IMR-90 (cell line): ENCODE data around the gene VAMP4. TPM values are rescaled to one million over a fixed set of nuclear protein-coding genes. Genes with fewer than 3 reads are reported as not detected.

ENCODE experiments used
- ATAC-seq: fragments of 200-7000 bp; cut with Tn5 transposase; 2 replicates; pipeline ENCODE4 v1.9.1; 2020; ENCODE audit warnings: low read depth, mild to moderate bottlenecking, moderate library complexity
- BruUV-seq: library from RNA; stranded (reverse); fragments of 400-500 nt; replicated peaks from 2 replicates; lab custom pipeline; 2021; lab: Mats Ljungman, UMichigan
- CTCF ChIA-PET: fragments of 300-600 bp; formaldehyde crosslinking; extraction: SDS; loops from one replicate; lab custom pipeline; 2021; ENCODE audit warnings: antibody characterized with exemption; lab: Yijun Ruan, JAX
- POLR2A ChIA-PET: fragments of 300-600 bp; sonication (Branson Sonifier 250); formaldehyde crosslinking; loops from one replicate; lab custom pipeline; 2022; ENCODE audit warnings: antibody characterized with exemption; ENCODE audit not compliant: unreplicated experiment; lab: Charles Lee
- DNase-seq: peaks from one replicate; pipeline ENCODE4 v3.0.0; 2013
- H2AFZ ChIP-seq: replicated peaks from 2 replicates; pipeline ENCODE3; 2013; ENCODE audit warnings: low read length, mild to moderate bottlenecking; ENCODE audit not compliant: poor library complexity
- H2AK5ac ChIP-seq: 2 replicates; pipeline ENCODE4 v1.6.1; 2013; ENCODE audit warnings: low read depth, low read length, inconsistent platforms
- H2AK9ac ChIP-seq: replicated peaks from 2 replicates; pipeline ENCODE3; 2013; ENCODE audit warnings: mild to moderate bottlenecking, low read depth, low read length, moderate library complexity; ENCODE audit not compliant: poor library complexity
- H2BK120ac ChIP-seq: 2 replicates; pipeline ENCODE4 v1.6.1; 2013; ENCODE audit warnings: low read depth, low read length, inconsistent platforms
- H2BK15ac ChIP-seq: 3 replicates; pipeline ENCODE4 v1.6.1; 2013; ENCODE audit warnings: low read depth, low read length, inconsistent platforms
- H2BK20ac ChIP-seq: 2 replicates; pipeline ENCODE4 v1.6.1; 2013; ENCODE audit warnings: low read depth, mild to moderate bottlenecking, inconsistent platforms, low read length, moderate library complexity
- H2BK5ac ChIP-seq: 2 replicates; pipeline ENCODE4 v1.6.1; 2013; ENCODE audit warnings: mild to moderate bottlenecking, low read depth, low read length, inconsistent platforms; ENCODE audit not compliant: poor library complexity, severe bottlenecking
- H3K14ac ChIP-seq: replicated peaks from 2 replicates; pipeline ENCODE4 v1.6.1; 2013; ENCODE audit warnings: low read depth, low read length, inconsistent platforms
- H3K18ac ChIP-seq: 2 replicates; pipeline ENCODE4 v1.6.1; 2013; ENCODE audit warnings: low read depth, low read length, control low read depth
- H3K23ac ChIP-seq: 2 replicates; pipeline ENCODE4 v1.6.1; 2013; ENCODE audit warnings: low read depth, low read length, inconsistent platforms
- H3K27ac ChIP-seq: 2 replicates; pipeline ENCODE4 v1.5.1; 2013; ENCODE audit warnings: mild to moderate bottlenecking, control low read depth, low read length; ENCODE audit not compliant: insufficient read depth
- H3K27me3 ChIP-seq: 2 replicates; pipeline ENCODE4 v1.6.1; 2013; ENCODE audit warnings: low read length; ENCODE audit not compliant: control insufficient read depth, insufficient read depth
- H3K36me3 ChIP-seq: 2 replicates; pipeline ENCODE4 v1.6.1; 2013; ENCODE audit warnings: low read length, mixed read lengths; ENCODE audit not compliant: control insufficient read depth, insufficient read depth
- H3K4ac ChIP-seq: 2 replicates; pipeline ENCODE4 v1.6.1; 2013; ENCODE audit warnings: low read depth, low read length, inconsistent platforms
- H3K4me1 ChIP-seq: 2 replicates; pipeline ENCODE4 v1.6.1; 2013; ENCODE audit warnings: low read length, mixed read lengths; ENCODE audit not compliant: control insufficient read depth, insufficient read depth
- H3K4me2 ChIP-seq: 2 replicates; pipeline ENCODE4 v1.6.1; 2013; ENCODE audit warnings: low read depth, mild to moderate bottlenecking, control low read depth, low read length, moderate library complexity
- H3K4me3 ChIP-seq: 2 replicates; pipeline ENCODE4 v1.5.1; 2013; ENCODE audit warnings: low read depth, mild to moderate bottlenecking, control low read depth, low read length, moderate library complexity; ENCODE audit not compliant: insufficient read depth
- H3K56ac ChIP-seq: 2 replicates; pipeline ENCODE4 v1.6.1; 2013; ENCODE audit warnings: low read length, inconsistent platforms; ENCODE audit not compliant: insufficient read depth; ENCODE audit errors: extremely low read depth
- H3K79me1 ChIP-seq, 2 experiments: 2 replicates each; pipeline ENCODE4 v1.6.1; 2013; ENCODE audit warnings: low read length in 2 of 2, inconsistent platforms in 1 of 2, low read depth in 1 of 2
- H3K9ac ChIP-seq: 2 replicates; pipeline ENCODE4 v1.6.1; 2013; ENCODE audit warnings: low read depth, low read length, control low read depth
- H3K9me1 ChIP-seq: 2 replicates; pipeline ENCODE4 v1.6.1; 2013; ENCODE audit warnings: low read length, inconsistent platforms; ENCODE audit not compliant: insufficient read depth
- H3K9me3 ChIP-seq: 2 replicates; pipeline ENCODE4 v1.6.1; 2013; ENCODE audit warnings: low read length; ENCODE audit not compliant: control insufficient read depth, insufficient read depth
- H4K20me1 ChIP-seq: 2 replicates; pipeline ENCODE4 v1.6.1; 2013; ENCODE audit warnings: low read length, inconsistent platforms; ENCODE audit not compliant: insufficient read depth
- H4K5ac ChIP-seq: 2 replicates; pipeline ENCODE4 v1.6.1; 2013; ENCODE audit warnings: mild to moderate bottlenecking, low read depth, low read length, control low read depth
- H4K8ac ChIP-seq, 2 experiments: 2 replicates each; pipeline ENCODE4 v1.6.1; 2013; ENCODE audit warnings: low read depth in 2 of 2, low read length in 2 of 2, control low read depth in 1 of 2, inconsistent platforms in 1 of 2
- H4K91ac ChIP-seq: 2 replicates; pipeline ENCODE4 v1.6.1; 2013; ENCODE audit warnings: low read depth, low read length, inconsistent platforms; ENCODE audit not compliant: insufficient read depth
- BHLHE40 ChIP-seq: fragments of 150-350 bp; IDR thresholded peaks from 2 replicates; pipeline ENCODE4 v1.6.1; 2016; ENCODE audit warnings: mild to moderate bottlenecking, low read depth, low read length
- CEBPB ChIP-seq: IDR thresholded peaks from 2 replicates; pipeline ENCODE4 v1.6.1; 2012; ENCODE audit warnings: low read depth, low read length, improper control_type of control experiment
- CHD1 ChIP-seq: IDR thresholded peaks from 2 replicates; pipeline ENCODE4 v1.6.1; 2012; ENCODE audit warnings: low read depth, low read length, improper control_type of control experiment
- MAFK ChIP-seq: IDR thresholded peaks from 2 replicates; pipeline ENCODE4 v1.6.1; 2012; ENCODE audit warnings: low read depth, low read length, improper control_type of control experiment
- MAZ ChIP-seq: IDR thresholded peaks from 2 replicates; pipeline ENCODE4 v1.6.1; 2012; ENCODE audit warnings: low read depth, mild to moderate bottlenecking, low read length, improper control_type of control experiment, moderate library complexity, borderline replicate concordance
- MXI1 ChIP-seq: IDR thresholded peaks from 2 replicates; pipeline ENCODE4 v1.6.1; 2012; ENCODE audit warnings: low read depth, mild to moderate bottlenecking, low read length, moderate library complexity, borderline replicate concordance
- NFE2L2 ChIP-seq: fragments of 150-350 bp; IDR thresholded peaks from 2 replicates; pipeline ENCODE4 v1.6.1; 2016; ENCODE audit warnings: low read depth, mild to moderate bottlenecking, low read length
- POLR2A ChIP-seq: IDR thresholded peaks from 2 replicates; pipeline ENCODE4 v1.6.1; 2012; ENCODE audit warnings: mild to moderate bottlenecking, low read depth, low read length
- RAD21 ChIP-seq: IDR thresholded peaks from 2 replicates; pipeline ENCODE4 v1.6.1; 2012; ENCODE audit warnings: low read length, improper control_type of control experiment
- RCOR1 ChIP-seq: IDR thresholded peaks from 2 replicates; pipeline ENCODE4 v1.6.1; 2012; ENCODE audit warnings: mild to moderate bottlenecking, low read length, improper control_type of control experiment; ENCODE audit not compliant: insufficient replicate concordance
- RFX5 ChIP-seq: IDR thresholded peaks from 2 replicates; pipeline ENCODE4 v1.8.0; 2012; ENCODE audit warnings: low read depth, mild to moderate bottlenecking, low read length, moderate library complexity
- SMC3 ChIP-seq: fragments of 150-350 bp; IDR thresholded peaks from 2 replicates; pipeline ENCODE4 v1.6.1; 2016; ENCODE audit warnings: low read depth, mild to moderate bottlenecking, antibody characterized with exemption, low read length, moderate library complexity
- WGBS, 2 experiments: methylation state at CpG; one replicate each; pipeline versions ENCODE4 v1.1.5 to v1.1.7; 2013; ENCODE audit warnings: missing lambda C conversion rate in 2 of 2; ENCODE audit not compliant: insufficient read length in 1 of 2; ENCODE audit errors: extremely low coverage in 2 of 2; 5-methylcytosine and 5-hydroxymethylcytosine counted together
- dilution Hi-C: fragments of 300-500 bp; cut with HindIII; formaldehyde crosslinking; loops from one replicate; pipeline ENCODE4 v1.14.3; 2018; ENCODE audit warnings: low sequenced_read_pairs; ENCODE audit not compliant: unreplicated experiment
- in situ Hi-C: fragments of 300-500 bp; cut with MboI; formaldehyde crosslinking; loops from 3 replicates; pipeline ENCODE4 v1.14.3; 2019; ENCODE audit warnings: low sequenced_read_pairs, inconsistent platforms, mixed read lengths
- intact Hi-C: fragments of 100-400 bp; cut with micrococcal nuclease; formaldehyde crosslinking; loops from 2 replicates; pipeline ENCODE4 v1.10.0; 2022
- polyA plus RNA-seq, 3 experiments: library from polyadenylated mRNA; depleted of rRNA; stranded (reverse); fragments of >200 nt; gene quantifications; 2 replicates each; pipeline ENCODE4 v1.2.3, GENCODE V29; 2012; ENCODE audit warnings: low replicate concordance in 1 of 3
- total RNA-seq: library from RNA; depleted of rRNA; stranded (reverse); fragments of >200 nt; gene quantifications from 2 replicates; pipeline ENCODE4 v1.2.3, GENCODE V29; 2012
- TF ChIP-seq, protein P1 (sequence below): fragments of 150-350 bp; IDR thresholded peaks from 2 replicates; pipeline ENCODE4 v1.6.1; 2017; ENCODE audit warnings: mild to moderate bottlenecking, antibody characterized with exemption, low read length, low read depth
- TF ChIP-seq, protein P2 (sequence below): fragments of 150-350 bp; IDR thresholded peaks from 2 replicates; pipeline ENCODE4 v1.6.1; 2016; ENCODE audit warnings: low read depth, mild to moderate bottlenecking, low read length, moderate library complexity, borderline replicate concordance
- TF ChIP-seq, protein P3 (sequence below): conservative IDR thresholded peaks from 2 replicates; pipeline ENCODE4 v1.5.1; 2012; ENCODE audit warnings: mild to moderate bottlenecking, low read depth, low read length, improper control_type of control experiment

Gene VAMP4
- total and polyA plus RNA-seq, 2 of the 4 experiments (the other 2 are of a cell fraction) = 3.4 to 5.4 TPM

DNA sequence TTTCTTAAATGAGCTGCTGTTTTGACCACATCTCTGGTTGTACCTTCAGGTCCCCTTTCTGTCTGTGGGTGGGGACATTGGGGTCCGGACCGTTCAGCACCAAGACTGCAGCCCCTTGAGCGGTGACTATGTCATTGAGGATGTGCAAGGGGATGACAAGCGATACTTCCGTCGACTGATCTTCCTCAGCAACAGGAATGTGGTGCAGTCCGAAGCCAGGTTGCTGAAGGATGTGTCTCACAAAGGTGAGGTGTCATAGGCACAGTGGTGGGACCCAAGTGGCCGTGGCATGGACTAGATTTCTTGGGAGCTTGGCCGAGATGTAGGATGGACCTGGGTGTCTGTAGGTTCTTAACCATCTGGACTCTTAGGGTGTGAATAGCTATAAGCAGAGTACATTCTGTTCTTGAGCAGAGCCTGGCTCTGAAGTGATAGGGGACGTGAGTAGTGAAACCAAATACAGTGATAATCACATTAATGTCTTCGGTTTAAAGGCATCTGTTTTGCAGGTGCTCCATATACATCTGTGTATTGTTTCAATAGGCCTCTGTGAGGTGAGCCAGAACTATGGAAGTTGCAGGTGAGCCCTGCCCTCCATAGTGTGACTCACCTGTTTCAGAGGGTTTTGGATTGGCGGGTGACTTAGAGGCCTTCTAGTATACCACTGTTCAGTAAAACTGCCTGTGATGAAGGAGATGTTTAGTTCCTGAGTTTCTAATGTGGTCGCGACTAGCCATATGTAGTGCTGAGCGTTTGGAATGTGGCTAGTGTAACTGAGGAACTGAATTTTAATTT is 46.0 kb upstream of the VAMP4 start:
- Histone ChIP-seq H3K27me3 (no peaks in the 10 kb centered on the region), H4K8ac (no peak overlapping the region), H2AK9ac (no peak overlapping the region), H2BK15ac (no peak overlapping the region), H3K4me2 (no peak overlapping the region), H2BK5ac (no peak overlapping the region), H2AFZ (no peak overlapping the region), H4K20me1 (no peaks in the 10 kb centered on the region), H2BK20ac (no peak overlapping the region), H4K5ac (no peak overlapping the region), H3K27ac (no peak overlapping the region), H2AK5ac (no peak overlapping the region), H3K18ac (no peak overlapping the region), H3K4me3 (no peak overlapping the region), H3K79me1 (peaks cover 21 to 62% of the 10 kb centered on the region in 2 experiments), H3K36me3 (peaks cover 56% of the 10 kb centered on the region), H3K4me1 (peaks cover 2% of the 10 kb centered on the region; the same call in 1 of the 2 replicates), H3K56ac (no peak overlapping the region), H2BK120ac (no peak overlapping the region), H3K4ac (no peak overlapping the region), H3K23ac (no peak overlapping the region), H3K9ac (no peak overlapping the region), H4K91ac (no peak overlapping the region), H3K9me3 (no peaks in the 10 kb centered on the region), H3K14ac (no peak overlapping the region), H3K9me1 (peaks cover 6% of the 10 kb centered on the region; the same call in 1 of the 2 replicates)
- TF ChIP-seq, protein P1, sequence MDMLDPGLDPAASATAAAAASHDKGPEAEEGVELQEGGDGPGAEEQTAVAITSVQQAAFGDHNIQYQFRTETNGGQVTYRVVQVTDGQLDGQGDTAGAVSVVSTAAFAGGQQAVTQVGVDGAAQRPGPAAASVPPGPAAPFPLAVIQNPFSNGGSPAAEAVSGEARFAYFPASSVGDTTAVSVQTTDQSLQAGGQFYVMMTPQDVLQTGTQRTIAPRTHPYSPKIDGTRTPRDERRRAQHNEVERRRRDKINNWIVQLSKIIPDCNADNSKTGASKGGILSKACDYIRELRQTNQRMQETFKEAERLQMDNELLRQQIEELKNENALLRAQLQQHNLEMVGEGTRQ = no peak
- TF ChIP-seq SMC3 (no peak), MAZ (no peak), MXI1 (no peak), NFE2L2 (no peak), RAD21 (no peak), BHLHE40 (no peak), POLR2A (no peak), RCOR1 (no peak), CHD1 (no peak), RFX5 (no peak), MAFK (no peak), CEBPB (no peak)
- TF ChIP-seq, protein P2, sequence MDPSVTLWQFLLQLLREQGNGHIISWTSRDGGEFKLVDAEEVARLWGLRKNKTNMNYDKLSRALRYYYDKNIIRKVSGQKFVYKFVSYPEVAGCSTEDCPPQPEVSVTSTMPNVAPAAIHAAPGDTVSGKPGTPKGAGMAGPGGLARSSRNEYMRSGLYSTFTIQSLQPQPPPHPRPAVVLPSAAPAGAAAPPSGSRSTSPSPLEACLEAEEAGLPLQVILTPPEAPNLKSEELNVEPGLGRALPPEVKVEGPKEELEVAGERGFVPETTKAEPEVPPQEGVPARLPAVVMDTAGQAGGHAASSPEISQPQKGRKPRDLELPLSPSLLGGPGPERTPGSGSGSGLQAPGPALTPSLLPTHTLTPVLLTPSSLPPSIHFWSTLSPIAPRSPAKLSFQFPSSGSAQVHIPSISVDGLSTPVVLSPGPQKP = no peak
- TF ChIP-seq, protein P3, sequence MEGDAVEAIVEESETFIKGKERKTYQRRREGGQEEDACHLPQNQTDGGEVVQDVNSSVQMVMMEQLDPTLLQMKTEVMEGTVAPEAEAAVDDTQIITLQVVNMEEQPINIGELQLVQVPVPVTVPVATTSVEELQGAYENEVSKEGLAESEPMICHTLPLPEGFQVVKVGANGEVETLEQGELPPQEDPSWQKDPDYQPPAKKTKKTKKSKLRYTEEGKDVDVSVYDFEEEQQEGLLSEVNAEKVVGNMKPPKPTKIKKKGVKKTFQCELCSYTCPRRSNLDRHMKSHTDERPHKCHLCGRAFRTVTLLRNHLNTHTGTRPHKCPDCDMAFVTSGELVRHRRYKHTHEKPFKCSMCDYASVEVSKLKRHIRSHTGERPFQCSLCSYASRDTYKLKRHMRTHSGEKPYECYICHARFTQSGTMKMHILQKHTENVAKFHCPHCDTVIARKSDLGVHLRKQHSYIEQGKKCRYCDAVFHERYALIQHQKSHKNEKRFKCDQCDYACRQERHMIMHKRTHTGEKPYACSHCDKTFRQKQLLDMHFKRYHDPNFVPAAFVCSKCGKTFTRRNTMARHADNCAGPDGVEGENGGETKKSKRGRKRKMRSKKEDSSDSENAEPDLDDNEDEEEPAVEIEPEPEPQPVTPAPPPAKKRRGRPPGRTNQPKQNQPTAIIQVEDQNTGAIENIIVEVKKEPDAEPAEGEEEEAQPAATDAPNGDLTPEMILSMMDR = no peak
- POLR2A ChIA-PET = interaction anchor here (0.6 kb wide), 1 partner anchor 62 kb away, joined by 3 read pairs; no protein-coding TSS in a partner anchor
- dilution Hi-C loops (no loop called here), in situ Hi-C loops (no loop called here), intact Hi-C loops (no loop called here)
- WGBS, 2 experiments = 91% methylated on average over 8 of the region's 15 CpGs; no CpG with 5 or more reads in 1 of the 2 experiments
- no peak for DNase-seq
- CTCF ChIA-PET = no interaction called here
- no peak for ATAC-seq
- no TSS peak for BruUV-seq
